Activated T-cell treated with anti-CD3 and anti-CD28 coated beads, Interleukin-2, amount 50 U/mL, for 4 hours (primary cell): Measurements from ENCODE around the gene CDK11B. TPM values are rescaled to one million over a fixed set of nuclear protein-coding genes. Genes with fewer than 3 reads are reported as not detected.
A peak's percentile ranks its signal among the peaks of the same experiment; 100 is the strongest.

Source experiments
- ATAC-seq, 2 donors: fragments of 200-7000 bp; cut with Tn5 transposase; one replicate each; pipeline ENCODE4 v1.10.0; 2021
- DNase-seq: peaks from one replicate; pipeline ENCODE4 v3.0.0-alpha.2; 2020
- H3K27me3 Mint-ChIP-seq: one replicate; pipeline ENCODE4 v1.8.0; 2021; ENCODE audit warnings: low read depth, mixed read lengths
- H3K36me3 Mint-ChIP-seq: one replicate; pipeline ENCODE4 v1.8.0; 2022; ENCODE audit warnings: mixed read lengths; ENCODE audit not compliant: insufficient read depth
- H3K4me1 Mint-ChIP-seq: one replicate; pipeline ENCODE4 v1.8.0; 2021; ENCODE audit warnings: low read depth, mixed read lengths
- H3K4me3 Mint-ChIP-seq: one replicate; pipeline ENCODE4 v1.8.0; 2021; ENCODE audit warnings: mild to moderate bottlenecking, moderate library complexity, mixed read lengths
- H3K9me3 Mint-ChIP-seq: one replicate; pipeline ENCODE4 v1.8.0; 2021; ENCODE audit warnings: mixed read lengths
- total RNA-seq, 3 donors: library from RNA; stranded (reverse); gene quantifications; one replicate each; pipeline ENCODE4 v1.2.1, GENCODE V29; 2021

CDK11B gene
- total RNA-seq, 3 donors from 2014 or later: 39.2 to 45.9 (median 43.0) TPM

DNA sequence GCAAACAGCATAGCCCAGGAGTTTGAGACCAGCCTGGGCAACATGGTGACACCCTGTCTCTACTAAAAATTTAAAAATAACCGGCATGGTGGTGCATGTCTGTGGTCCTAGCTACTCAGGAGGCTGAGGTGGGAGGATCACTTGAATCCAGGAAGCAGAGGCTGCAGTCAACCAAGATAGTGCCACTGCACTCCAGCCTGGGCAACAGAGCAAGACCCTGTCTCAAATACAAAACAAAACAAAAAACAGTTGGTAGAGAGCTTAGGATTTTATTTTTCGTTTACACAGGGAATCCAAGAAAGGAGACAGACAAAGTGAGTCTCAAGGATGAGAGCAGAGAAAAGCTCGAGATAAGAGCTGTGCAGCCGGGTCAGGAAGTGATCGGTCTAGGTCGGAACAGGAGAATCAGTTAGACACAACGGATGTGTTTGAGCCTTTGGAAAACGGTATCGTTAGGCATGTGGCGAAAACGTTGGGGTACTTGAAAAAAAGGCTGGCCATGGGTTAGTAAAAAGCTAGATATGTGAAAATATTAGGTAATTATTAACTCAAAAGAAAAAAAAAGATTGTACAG is 45.2 kb downstream of the CDK11B start:
- no peak for DNase-seq
- Mint-ChIP-seq H3K4me1 (peaks cover 33% of the 10 kb centered on the region), H3K36me3 (peaks cover 3% of the 10 kb centered on the region), H3K27me3 (no peaks in the 10 kb centered on the region), H3K9me3 (no peaks in the 10 kb centered on the region), H3K4me3 (peak overlapping the region; percentile 93)
- ATAC-seq: no peak

GRCh38 chr1:1612104-1612400 is 46.8 kb downstream of the CDK11B start:
- DNase-seq: no peak
- no peaks in the 10 kb centered on the region for H3K27me3 Mint-ChIP-seq
- H3K36me3 Mint-ChIP-seq: no peaks in the 10 kb centered on the region
- peaks cover 34% of the 10 kb centered on the region for H3K4me1 Mint-ChIP-seq
- H3K9me3 Mint-ChIP-seq: no peaks in the 10 kb centered on the region
- no peak for ATAC-seq
- H3K4me3 Mint-ChIP-seq: no peak overlapping the region

DNA sequence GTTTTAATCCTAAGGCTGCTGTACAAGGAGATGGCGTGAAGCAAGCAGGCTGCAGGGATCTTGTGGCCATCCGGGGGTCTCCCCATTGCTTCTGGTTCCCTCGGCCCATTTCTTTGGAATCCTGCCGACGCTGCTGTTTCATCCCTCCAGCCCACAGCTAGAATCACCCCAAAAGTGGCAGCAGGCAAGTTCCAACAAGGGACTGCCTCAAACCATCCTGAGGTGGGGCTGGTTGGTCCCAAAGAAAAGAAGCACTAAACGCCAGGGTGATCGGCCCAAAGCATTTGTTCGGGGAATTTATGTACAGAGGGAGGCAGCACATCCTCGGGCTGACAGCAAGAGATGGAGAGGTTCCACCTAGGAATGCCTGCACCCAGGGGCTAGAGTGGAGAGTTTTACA is 48.0 kb downstream of the CDK11B start:
- Mint-ChIP-seq H3K9me3 (no peaks in the 10 kb centered on the region), H3K27me3 (no peaks in the 10 kb centered on the region), H3K36me3 (no peaks in the 10 kb centered on the region), H3K4me1 (peaks cover 33% of the 10 kb centered on the region), H3K4me3 (no peak overlapping the region)
- DNase-seq: no peak
- ATAC-seq: no peak

GRCh38 chr1:1609822-1610485 is 48.9 kb downstream of the CDK11B start:
- Mint-ChIP-seq H3K27me3 (no peaks in the 10 kb centered on the region), H3K36me3 (no peaks in the 10 kb centered on the region), H3K9me3 (no peaks in the 10 kb centered on the region), H3K4me1 (peaks cover 32% of the 10 kb centered on the region), H3K4me3 (no peak overlapping the region)
- DNase-seq (no peak), ATAC-seq (no peak)

GRCh38 chr1:1606232-1606631 is 52.6 kb downstream of the CDK11B start:
- Mint-ChIP-seq H3K9me3 (no peaks in the 10 kb centered on the region), H3K4me1 (peaks cover 13% of the 10 kb centered on the region), H3K36me3 (no peaks in the 10 kb centered on the region), H3K27me3 (no peaks in the 10 kb centered on the region), H3K4me3 (no peak overlapping the region)
- DNase-seq (no peak), ATAC-seq (no peak)

DNA sequence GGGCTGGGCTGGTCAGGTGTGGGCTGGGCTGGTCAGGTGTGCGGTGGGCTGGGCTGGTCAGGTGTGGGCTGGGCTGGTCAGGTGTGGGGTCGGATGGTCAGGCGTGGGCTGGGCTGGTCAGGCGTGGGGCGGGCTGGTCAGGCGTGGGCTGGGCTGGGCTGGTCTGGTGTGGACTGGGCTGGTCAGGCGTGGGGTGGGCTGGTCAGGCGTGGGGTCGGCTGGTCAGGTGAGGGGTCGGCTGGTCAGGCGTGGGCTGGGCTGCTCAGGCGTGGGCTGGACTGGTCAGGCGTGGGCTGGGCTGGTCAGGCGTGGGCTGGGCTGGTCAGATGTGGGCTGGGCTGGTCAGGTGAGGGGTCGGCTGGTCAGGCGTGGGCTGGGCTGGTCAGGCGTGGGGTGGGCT is 53.1 kb downstream of the CDK11B start:
- H3K4me1 Mint-ChIP-seq: peaks cover 14% of the 10 kb centered on the region
- no peak overlapping the region for H3K4me3 Mint-ChIP-seq
- H3K27me3 Mint-ChIP-seq: no peaks in the 10 kb centered on the region
- DNase-seq: no peak
- ATAC-seq: no peak
- no peaks in the 10 kb centered on the region for H3K9me3 Mint-ChIP-seq
- no peaks in the 10 kb centered on the region for H3K36me3 Mint-ChIP-seq

DNA sequence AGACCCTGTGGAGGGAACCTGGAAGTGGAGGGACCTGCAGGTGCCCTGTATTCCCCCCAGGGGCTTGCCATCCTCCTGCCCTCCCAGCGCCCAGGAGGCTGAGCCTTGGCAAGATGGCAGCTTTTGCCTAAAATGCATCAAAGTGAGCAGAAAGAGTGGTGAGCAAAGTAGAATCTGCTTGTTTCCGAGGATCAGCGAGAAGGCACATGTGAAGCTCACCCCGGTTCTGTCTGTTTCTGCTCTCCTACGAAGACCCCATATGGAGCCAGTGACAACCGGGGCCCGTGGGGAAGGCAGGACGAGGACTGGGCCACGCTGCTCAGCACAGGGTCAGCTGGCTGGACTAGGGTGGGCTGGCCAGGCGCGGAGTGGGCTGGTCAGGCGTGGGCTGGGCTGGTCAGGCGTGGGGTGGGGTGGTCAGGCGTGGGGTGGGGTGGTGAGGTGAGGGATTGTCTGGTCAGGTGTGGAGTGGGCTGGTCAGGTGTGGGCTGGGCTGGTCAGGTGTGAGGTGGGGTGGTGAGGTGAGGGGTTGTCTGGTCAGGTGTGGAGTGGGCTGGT is 53.7 kb downstream of the CDK11B start:
- no peak for ATAC-seq
- H3K4me3 Mint-ChIP-seq: no peak overlapping the region

GRCh38 chr1:1604374-1605033 is 54.3 kb downstream of the CDK11B start:
- H3K36me3 Mint-ChIP-seq: no peaks in the 10 kb centered on the region
- no peak overlapping the region for H3K4me3 Mint-ChIP-seq
- H3K4me1 Mint-ChIP-seq: peaks cover 15% of the 10 kb centered on the region
- ATAC-seq (no peak), DNase-seq (no peak)
- H3K27me3 Mint-ChIP-seq: no peaks in the 10 kb centered on the region
- no peaks in the 10 kb centered on the region for H3K9me3 Mint-ChIP-seq

More for the DNA sequence above, 53.7 kb downstream of the CDK11B start:
- Mint-ChIP-seq H3K9me3 (no peaks in the 10 kb centered on the region), H3K36me3 (no peaks in the 10 kb centered on the region), H3K4me1 (peaks cover 15% of the 10 kb centered on the region), H3K27me3 (no peaks in the 10 kb centered on the region)
- DNase-seq: no peak

DNA sequence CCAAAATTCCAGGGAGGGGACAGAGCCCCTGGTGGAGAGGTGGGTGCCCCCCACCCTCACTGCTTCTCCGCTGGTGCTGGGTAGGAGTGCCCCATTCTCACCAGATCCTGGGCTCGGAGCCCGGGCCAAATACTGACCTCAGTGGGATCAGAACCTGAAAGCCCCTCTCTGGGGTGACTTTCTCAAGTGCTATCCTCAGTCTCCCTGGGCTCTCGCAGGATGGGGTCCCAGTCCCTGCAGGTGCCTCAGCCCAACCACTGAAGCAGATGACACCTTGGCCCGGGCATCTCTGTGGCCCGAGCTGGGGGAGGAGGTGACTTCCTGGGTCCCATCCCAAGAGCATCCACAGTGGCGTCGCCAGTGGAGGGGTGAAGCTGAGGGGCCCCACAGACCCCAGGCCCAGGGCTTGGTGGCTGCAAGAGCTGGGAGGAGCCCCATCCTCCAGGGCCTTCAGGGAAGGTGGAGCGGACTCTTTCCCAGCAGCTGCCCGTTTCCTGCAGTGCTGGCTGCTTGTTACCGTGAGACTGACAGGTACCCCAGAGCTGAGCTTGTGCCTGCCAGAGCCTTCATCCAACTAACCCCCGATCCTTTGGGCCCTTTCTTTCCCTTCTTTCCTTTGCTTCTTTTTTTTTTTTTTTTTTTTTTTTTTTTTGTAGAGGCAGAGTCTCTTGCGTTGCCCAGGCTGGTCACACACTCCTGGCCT is 55.0 kb downstream of the CDK11B start:
- H3K27me3 Mint-ChIP-seq: peaks cover 2% of the 10 kb centered on the region
- no peaks in the 10 kb centered on the region for H3K9me3 Mint-ChIP-seq
- H3K4me1 Mint-ChIP-seq: peaks cover 18% of the 10 kb centered on the region
- no peak overlapping the region for H3K4me3 Mint-ChIP-seq
- DNase-seq (no peak), ATAC-seq (no peak)
- H3K36me3 Mint-ChIP-seq: no peaks in the 10 kb centered on the region

GRCh38 chr1:1602968-1603506 is 55.8 kb downstream of the CDK11B start:
- peaks cover 5% of the 10 kb centered on the region for H3K27me3 Mint-ChIP-seq
- peaks cover 21% of the 10 kb centered on the region for H3K4me1 Mint-ChIP-seq
- H3K36me3 Mint-ChIP-seq: no peaks in the 10 kb centered on the region
- H3K9me3 Mint-ChIP-seq: no peaks in the 10 kb centered on the region
- H3K4me3 Mint-ChIP-seq: no peak overlapping the region
- ATAC-seq (no peak), DNase-seq (no peak)

DNA sequence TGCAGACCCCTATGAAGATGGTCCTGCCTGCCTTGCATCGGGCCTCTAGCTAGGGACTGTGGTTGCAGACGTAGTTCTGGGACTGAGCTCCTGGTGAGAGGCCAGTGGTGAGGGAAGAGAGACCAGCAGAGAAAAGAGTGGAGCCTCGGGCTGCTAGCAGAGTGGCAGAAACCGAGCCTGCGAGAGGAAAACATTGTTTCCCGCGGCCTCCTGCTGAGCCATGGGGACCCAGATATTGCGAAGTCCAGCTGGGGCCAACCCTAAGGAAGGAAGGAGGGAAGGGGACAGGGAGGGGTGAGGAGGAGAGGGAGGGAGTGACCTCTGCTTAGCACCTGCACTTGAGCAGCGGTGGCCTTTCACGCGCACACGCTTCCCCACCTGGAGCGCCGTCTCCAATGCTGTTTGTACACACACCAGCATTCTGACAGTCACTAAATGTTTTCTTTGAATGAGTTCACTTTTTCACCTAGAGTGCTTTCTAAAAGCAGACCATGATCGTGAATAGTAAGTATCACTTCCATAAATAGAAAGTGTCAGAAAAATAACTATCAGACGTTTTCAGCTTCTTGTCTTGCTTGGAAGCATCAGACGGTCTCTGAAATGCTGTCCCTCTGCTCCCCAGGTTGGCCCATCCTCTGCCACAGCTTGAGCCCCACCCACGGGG is 56.4 kb downstream of the CDK11B start:
- no peaks in the 10 kb centered on the region for H3K9me3 Mint-ChIP-seq
- H3K36me3 Mint-ChIP-seq: no peaks in the 10 kb centered on the region
- H3K4me3 Mint-ChIP-seq: no peak overlapping the region
- H3K27me3 Mint-ChIP-seq: peaks cover 9% of the 10 kb centered on the region
- DNase-seq (no peak), ATAC-seq (no peak)
- peaks cover 20% of the 10 kb centered on the region for H3K4me1 Mint-ChIP-seq

DNA sequence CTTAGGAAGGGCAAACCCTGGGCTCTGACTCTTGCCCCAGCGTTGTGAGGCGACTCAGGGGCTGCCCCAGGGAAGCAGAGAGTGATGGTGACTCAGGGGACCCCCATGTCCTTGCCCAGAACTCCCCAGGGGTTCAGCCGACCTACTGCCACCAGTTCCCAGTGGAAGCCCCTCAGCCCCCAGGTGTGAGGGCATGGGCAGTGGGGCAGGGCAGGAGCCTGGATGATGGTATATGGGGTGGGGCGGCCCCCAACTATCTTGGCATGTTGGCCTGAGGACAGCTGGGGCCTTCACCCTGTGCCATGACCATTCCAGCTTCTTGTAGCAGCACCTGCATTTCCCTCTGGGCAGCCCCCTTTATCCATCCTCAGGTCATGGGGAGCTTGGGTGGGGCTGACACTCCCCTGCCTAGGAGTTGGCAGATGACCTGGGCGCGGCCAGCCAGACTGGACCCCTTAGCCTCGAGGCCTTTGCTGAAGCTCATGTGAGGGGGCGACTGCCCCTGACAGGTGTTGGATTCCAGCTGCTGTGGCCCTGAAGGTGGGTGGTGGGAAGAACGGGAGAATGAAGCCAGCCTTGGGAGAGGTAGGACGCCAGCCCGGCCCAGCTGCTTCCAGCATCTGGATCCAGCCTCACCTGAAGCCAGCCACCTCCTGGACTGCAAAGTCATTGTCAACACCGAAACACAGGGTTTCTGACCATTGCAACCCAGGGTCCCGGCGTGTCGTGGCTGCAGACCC is 57.1 kb downstream of the CDK11B start:
- DNase-seq (no peak), ATAC-seq (no peak)
- Mint-ChIP-seq H3K4me1 (peaks cover 13% of the 10 kb centered on the region), H3K9me3 (no peaks in the 10 kb centered on the region), H3K36me3 (no peaks in the 10 kb centered on the region), H3K4me3 (no peak overlapping the region), H3K27me3 (peaks cover 9% of the 10 kb centered on the region)

DNA sequence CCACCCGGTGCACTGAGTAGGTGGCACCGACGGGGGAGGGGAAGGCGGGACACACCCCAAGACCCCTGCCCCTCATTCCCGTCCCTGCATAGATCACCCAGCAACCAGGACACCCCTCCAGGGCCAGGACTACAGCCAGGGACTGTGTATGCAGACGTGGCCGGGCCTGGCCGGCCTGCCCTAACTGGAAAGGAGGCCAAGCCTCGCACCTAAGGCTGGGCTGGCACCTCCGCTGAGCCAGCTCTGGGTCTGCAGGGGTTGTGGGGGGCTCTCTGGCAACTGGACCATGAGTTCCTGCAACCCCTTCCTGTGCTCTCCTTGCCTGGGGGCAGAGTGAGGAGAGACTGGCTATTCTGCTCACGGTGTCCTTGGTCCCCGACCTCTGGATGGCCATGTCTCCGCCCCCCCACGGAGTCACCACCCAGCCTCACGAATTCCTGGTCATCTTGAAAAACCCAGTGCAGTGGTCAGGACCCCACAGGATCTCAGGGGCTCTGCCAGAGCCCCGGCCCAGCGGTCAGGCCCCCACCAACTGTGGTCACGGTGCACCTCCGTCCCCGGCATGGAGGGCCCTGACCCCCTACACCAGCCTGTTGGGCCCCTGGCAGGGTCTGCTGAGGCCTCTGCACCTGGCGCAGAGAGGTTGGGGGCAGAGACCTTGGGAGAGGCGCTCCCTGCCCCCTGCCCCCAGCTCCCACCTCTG is 57.8 kb downstream of the CDK11B start:
- Mint-ChIP-seq H3K4me3 (peak overlapping the region; percentile 60), H3K4me1 (peaks cover 11% of the 10 kb centered on the region), H3K27me3 (peaks cover 9% of the 10 kb centered on the region), H3K9me3 (no peaks in the 10 kb centered on the region), H3K36me3 (no peaks in the 10 kb centered on the region)
- DNase-seq: no peak
- no peak for ATAC-seq
